ENCODE data around the gene G0S2. TPM values are rescaled to one million over a fixed set of nuclear protein-coding genes. Genes with fewer than 3 reads are reported as not detected.

Gene G0S2
- total and polyA plus RNA-seq, 2 donors from 2014 or later: 15.5 to 103 TPM

DNA sequence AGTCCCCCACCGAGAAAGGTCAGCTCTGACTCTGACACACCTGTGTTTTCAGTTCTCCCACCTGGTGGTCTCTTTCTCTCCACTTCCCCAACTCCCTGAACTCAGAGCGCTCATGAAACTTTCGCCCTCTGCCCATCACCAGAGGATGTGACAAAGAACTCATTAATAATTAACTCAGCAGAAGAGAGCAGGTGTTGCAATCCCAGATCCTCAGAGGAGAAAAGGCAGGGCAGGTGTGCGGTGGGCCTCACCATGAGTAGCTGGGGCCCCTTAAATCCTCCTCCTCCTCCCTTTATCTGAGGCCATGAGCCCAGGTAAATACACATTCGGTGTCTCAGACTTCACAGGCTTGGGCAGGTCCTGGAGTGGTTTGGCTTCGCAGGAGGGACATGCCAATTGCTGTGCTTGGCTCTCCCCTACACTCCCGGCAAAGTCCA is 21.3 kb upstream of the G0S2 start:
- DNase-seq (peak in 1 of 5 donors; percentile 32), FAIRE-seq (no peak)
- Histone ChIP-seq H3K4me3 (ENCODE audit: low read length in 3 of 3) (no peak overlapping the region), H3K9ac (ENCODE audit: low read length in 3 of 3) (no peak overlapping the region), H3K4me1 (ENCODE audit: control insufficient read depth in 2 of 3, insufficient read depth in 2 of 3, low read depth in 1 of 3, low read length in 3 of 3) (peaks cover 0 to 26% (median 22%) of the 10 kb centered on the region in 3 donors), H3K9me3 (ENCODE audit: control insufficient read depth in 2 of 3, insufficient read depth in 1 of 3, low read length in 3 of 3) (no peaks in the 10 kb centered on the region), H3K36me3 (ENCODE audit: control insufficient read depth in 2 of 3, insufficient read depth in 3 of 3, low read length in 3 of 3) (no peaks in the 10 kb centered on the region), H3K27ac (ENCODE audit: low read depth in 2 of 2, low read length in 2 of 2) (peak overlapping the region; percentile 59 to 73), H3K27me3 (ENCODE audit: control insufficient read depth, insufficient read depth, low read length) (no peaks in the 10 kb centered on the region)
- intact Hi-C loops (cut with DNase I): no loop called here
- TF ChIP-seq, protein P1, sequence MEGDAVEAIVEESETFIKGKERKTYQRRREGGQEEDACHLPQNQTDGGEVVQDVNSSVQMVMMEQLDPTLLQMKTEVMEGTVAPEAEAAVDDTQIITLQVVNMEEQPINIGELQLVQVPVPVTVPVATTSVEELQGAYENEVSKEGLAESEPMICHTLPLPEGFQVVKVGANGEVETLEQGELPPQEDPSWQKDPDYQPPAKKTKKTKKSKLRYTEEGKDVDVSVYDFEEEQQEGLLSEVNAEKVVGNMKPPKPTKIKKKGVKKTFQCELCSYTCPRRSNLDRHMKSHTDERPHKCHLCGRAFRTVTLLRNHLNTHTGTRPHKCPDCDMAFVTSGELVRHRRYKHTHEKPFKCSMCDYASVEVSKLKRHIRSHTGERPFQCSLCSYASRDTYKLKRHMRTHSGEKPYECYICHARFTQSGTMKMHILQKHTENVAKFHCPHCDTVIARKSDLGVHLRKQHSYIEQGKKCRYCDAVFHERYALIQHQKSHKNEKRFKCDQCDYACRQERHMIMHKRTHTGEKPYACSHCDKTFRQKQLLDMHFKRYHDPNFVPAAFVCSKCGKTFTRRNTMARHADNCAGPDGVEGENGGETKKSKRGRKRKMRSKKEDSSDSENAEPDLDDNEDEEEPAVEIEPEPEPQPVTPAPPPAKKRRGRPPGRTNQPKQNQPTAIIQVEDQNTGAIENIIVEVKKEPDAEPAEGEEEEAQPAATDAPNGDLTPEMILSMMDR (IDR thresholded peaks at IDR 0.05; ENCODE audit: borderline replicate concordance, extremely low read depth, insufficient read depth): no peak

DNA sequence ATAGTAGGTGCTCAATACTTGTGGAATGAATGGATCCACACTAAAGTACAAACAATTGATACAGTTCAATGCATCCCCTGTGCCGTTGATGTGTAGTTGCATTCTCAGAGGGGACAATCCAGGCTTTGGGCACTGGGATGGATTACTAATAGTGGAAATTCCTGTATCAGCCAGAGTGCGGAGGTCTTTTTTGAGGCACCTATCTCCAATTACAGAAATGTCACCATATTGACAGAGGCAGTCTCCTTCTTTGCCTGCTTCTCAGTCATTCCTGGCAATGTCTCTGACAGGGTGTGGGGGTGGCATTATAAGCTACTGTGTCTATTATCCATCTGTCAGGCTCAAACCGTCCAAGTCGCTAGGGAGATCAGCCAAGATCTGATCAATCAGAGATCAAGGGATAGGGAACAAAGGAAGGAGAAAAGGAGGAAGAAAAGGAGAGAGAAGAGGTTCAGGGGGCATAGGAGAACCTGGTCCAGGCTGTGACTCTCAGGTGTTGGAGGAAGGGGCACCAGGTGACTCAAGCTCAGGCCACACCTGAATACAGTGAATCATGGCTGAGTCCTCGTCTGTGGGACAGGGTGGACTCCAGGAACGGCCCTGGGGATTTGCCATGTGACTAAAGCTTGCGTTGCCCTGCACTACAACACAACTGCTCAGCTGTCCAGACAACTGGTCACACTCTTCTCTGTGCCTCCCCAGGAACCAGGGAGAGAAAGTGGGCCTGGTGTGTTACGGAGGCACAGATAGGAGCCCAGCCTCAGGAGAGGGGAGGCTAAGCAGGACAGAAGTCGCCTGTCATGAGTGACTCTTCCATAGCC is 19.6 kb upstream of the G0S2 start:
- H3K4me3 ChIP-seq (ENCODE audit: low read length in 3 of 3): no peak overlapping the region
- H3K36me3 ChIP-seq (ENCODE audit: control insufficient read depth in 2 of 3, insufficient read depth in 3 of 3, low read length in 3 of 3): no peaks in the 10 kb centered on the region
- no peak overlapping the region for H3K9ac ChIP-seq (ENCODE audit: low read length in 3 of 3)
- FAIRE-seq (no peak), DNase-seq (no peak)
- no peaks in the 10 kb centered on the region for H3K27me3 ChIP-seq (ENCODE audit: control insufficient read depth, insufficient read depth, low read length)
- peaks cover 0 to 21% (median 21%) of the 10 kb centered on the region in 3 donors for H3K4me1 ChIP-seq (ENCODE audit: control insufficient read depth in 2 of 3, insufficient read depth in 2 of 3, low read depth in 1 of 3, low read length in 3 of 3)
- intact Hi-C loops (cut with DNase I): no loop called here
- TF ChIP-seq, protein P1 (IDR thresholded peaks at IDR 0.05; ENCODE audit: borderline replicate concordance, extremely low read depth, insufficient read depth): no peak
- no peaks in the 10 kb centered on the region for H3K9me3 ChIP-seq (ENCODE audit: control insufficient read depth in 2 of 3, insufficient read depth in 1 of 3, low read length in 3 of 3)
- no peak overlapping the region for H3K27ac ChIP-seq (ENCODE audit: low read depth in 2 of 2, low read length in 2 of 2)

DNA sequence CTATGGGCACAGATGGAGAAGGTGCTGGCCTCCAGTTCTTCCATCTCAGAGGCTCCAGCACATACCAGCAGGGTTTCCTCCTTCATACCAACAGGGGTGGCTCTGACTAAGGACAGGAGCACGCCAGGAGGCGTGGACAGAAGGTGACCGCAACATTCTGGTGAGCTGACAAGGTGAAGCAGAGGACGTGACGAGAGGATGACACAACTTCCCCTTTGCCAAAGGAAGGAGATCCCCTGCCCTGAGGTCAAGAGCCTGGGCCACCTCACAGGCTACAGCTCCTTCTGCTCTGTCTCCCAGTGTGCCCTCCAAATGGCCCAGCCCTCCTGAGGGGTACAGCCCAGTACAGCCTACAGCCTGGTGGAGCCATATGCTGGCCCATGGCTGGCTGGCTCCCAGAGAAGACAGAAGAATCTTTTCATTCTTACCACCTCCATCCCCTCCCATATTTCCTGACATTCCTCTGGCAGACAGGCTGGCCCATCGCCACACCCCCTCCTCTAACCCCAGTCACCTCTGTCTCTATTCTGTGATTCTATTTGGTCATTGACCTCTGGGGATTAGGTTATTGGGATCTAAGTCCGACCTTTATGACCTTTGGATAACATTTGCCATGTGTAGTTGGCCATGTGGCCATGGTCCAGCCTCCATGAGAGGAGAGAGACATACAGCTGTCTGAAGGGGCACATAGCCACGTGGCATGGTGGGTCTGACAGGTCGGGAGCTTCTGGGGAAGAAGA is 17.9 kb upstream of the G0S2 start:
- Histone ChIP-seq H3K9me3 (ENCODE audit: control insufficient read depth in 2 of 3, insufficient read depth in 1 of 3, low read length in 3 of 3) (no peaks in the 10 kb centered on the region), H3K27ac (ENCODE audit: low read depth in 2 of 2, low read length in 2 of 2) (no peak overlapping the region), H3K4me1 (ENCODE audit: control insufficient read depth in 2 of 3, insufficient read depth in 2 of 3, low read depth in 1 of 3, low read length in 3 of 3) (peaks cover 0 to 30% (median 18%) of the 10 kb centered on the region in 3 donors), H3K4me3 (ENCODE audit: low read length in 3 of 3) (no peak overlapping the region), H3K27me3 (ENCODE audit: control insufficient read depth, insufficient read depth, low read length) (no peaks in the 10 kb centered on the region), H3K36me3 (ENCODE audit: control insufficient read depth in 2 of 3, insufficient read depth in 3 of 3, low read length in 3 of 3) (no peaks in the 10 kb centered on the region), H3K9ac (ENCODE audit: low read length in 3 of 3) (no peak overlapping the region)
- TF ChIP-seq, protein P1 (IDR thresholded peaks at IDR 0.05; ENCODE audit: borderline replicate concordance, extremely low read depth, insufficient read depth): no peak
- DNase-seq (no peak), FAIRE-seq (no peak)
- intact Hi-C loops (cut with DNase I): no loop called here

All from kidney (tissue), 14 donors.